ENCODE results near the gene LAMTOR3.

DNA sequence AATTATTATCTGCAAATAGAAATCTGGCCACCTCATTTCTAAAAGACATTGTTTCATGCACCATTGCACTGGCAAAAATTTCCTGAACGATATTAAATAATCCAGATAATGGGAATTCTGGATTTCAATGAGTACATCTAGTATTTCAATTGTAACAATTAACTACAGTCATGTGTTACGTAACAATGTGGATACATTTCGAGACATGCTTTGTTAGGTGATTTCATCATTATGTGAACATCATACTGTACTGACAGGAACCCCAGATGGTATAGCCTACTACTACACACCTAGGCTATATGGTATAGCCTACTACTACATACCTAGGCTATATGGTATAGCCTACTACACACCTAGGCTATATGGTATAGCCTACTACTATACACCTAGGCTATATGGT is 14.8 kb downstream of the LAMTOR3 start:
- TF ChIP-seq, protein P1, sequence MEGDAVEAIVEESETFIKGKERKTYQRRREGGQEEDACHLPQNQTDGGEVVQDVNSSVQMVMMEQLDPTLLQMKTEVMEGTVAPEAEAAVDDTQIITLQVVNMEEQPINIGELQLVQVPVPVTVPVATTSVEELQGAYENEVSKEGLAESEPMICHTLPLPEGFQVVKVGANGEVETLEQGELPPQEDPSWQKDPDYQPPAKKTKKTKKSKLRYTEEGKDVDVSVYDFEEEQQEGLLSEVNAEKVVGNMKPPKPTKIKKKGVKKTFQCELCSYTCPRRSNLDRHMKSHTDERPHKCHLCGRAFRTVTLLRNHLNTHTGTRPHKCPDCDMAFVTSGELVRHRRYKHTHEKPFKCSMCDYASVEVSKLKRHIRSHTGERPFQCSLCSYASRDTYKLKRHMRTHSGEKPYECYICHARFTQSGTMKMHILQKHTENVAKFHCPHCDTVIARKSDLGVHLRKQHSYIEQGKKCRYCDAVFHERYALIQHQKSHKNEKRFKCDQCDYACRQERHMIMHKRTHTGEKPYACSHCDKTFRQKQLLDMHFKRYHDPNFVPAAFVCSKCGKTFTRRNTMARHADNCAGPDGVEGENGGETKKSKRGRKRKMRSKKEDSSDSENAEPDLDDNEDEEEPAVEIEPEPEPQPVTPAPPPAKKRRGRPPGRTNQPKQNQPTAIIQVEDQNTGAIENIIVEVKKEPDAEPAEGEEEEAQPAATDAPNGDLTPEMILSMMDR (IDR thresholded peaks at IDR 0.05; ENCODE audit: poor library complexity): no peak
- no peak for TF ChIP-seq EZH2 (IDR thresholded peaks at IDR 0.05; ENCODE audit: borderline replicate concordance)

All from hepatocyte (in vitro differentiated cells).